Measurements from ENCODE around the gene LPP.

GRCh38 chr3:188244395-188244861, 90.5 kb downstream of the LPP start:
- TF ChIP-seq CTCF (IDR thresholded peaks at IDR 0.05 in 4 of 5, conservative IDR thresholded peaks at IDR 0.05 in 1 of 5) (no peak), POLR2A (IDR thresholded peaks at IDR 0.05) (no peak)

All from gastrocnemius medialis (tissue), 4 donors.